IMR-90 (cell line): ENCODE data around the gene TRIM62. TPM values are rescaled to one million over a fixed set of nuclear protein-coding genes. Genes with fewer than 3 reads are reported as not detected.

Source experiments
- ATAC-seq: fragments of 200-7000 bp; cut with Tn5 transposase; 2 replicates; pipeline ENCODE4 v1.9.1; 2020; ENCODE audit warnings: low read depth, mild to moderate bottlenecking, moderate library complexity
- BruUV-seq: library from RNA; stranded (reverse); fragments of 400-500 nt; replicated peaks from 2 replicates; lab custom pipeline; 2021; lab: Mats Ljungman, UMichigan
- CTCF ChIA-PET: fragments of 300-600 bp; formaldehyde crosslinking; extraction: SDS; loops from one replicate; lab custom pipeline; 2021; ENCODE audit warnings: antibody characterized with exemption; lab: Yijun Ruan, JAX
- POLR2A ChIA-PET: fragments of 300-600 bp; sonication (Branson Sonifier 250); formaldehyde crosslinking; loops from one replicate; lab custom pipeline; 2022; ENCODE audit warnings: antibody characterized with exemption; ENCODE audit not compliant: unreplicated experiment; lab: Charles Lee
- DNase-seq: peaks from one replicate; pipeline ENCODE4 v3.0.0; 2013
- H2AFZ ChIP-seq: replicated peaks from 2 replicates; pipeline ENCODE3; 2013; ENCODE audit warnings: low read length, mild to moderate bottlenecking; ENCODE audit not compliant: poor library complexity
- H2AK5ac ChIP-seq: 2 replicates; pipeline ENCODE4 v1.6.1; 2013; ENCODE audit warnings: low read depth, low read length, inconsistent platforms
- H2AK9ac ChIP-seq: replicated peaks from 2 replicates; pipeline ENCODE3; 2013; ENCODE audit warnings: mild to moderate bottlenecking, low read depth, low read length, moderate library complexity; ENCODE audit not compliant: poor library complexity
- H2BK120ac ChIP-seq: 2 replicates; pipeline ENCODE4 v1.6.1; 2013; ENCODE audit warnings: low read depth, low read length, inconsistent platforms
- H2BK15ac ChIP-seq: 3 replicates; pipeline ENCODE4 v1.6.1; 2013; ENCODE audit warnings: low read depth, low read length, inconsistent platforms
- H2BK20ac ChIP-seq: 2 replicates; pipeline ENCODE4 v1.6.1; 2013; ENCODE audit warnings: low read depth, mild to moderate bottlenecking, inconsistent platforms, low read length, moderate library complexity
- H2BK5ac ChIP-seq: 2 replicates; pipeline ENCODE4 v1.6.1; 2013; ENCODE audit warnings: mild to moderate bottlenecking, low read depth, low read length, inconsistent platforms; ENCODE audit not compliant: poor library complexity, severe bottlenecking
- H3K14ac ChIP-seq: replicated peaks from 2 replicates; pipeline ENCODE4 v1.6.1; 2013; ENCODE audit warnings: low read depth, low read length, inconsistent platforms
- H3K18ac ChIP-seq: 2 replicates; pipeline ENCODE4 v1.6.1; 2013; ENCODE audit warnings: low read depth, low read length, control low read depth
- H3K23ac ChIP-seq: 2 replicates; pipeline ENCODE4 v1.6.1; 2013; ENCODE audit warnings: low read depth, low read length, inconsistent platforms
- H3K27ac ChIP-seq: 2 replicates; pipeline ENCODE4 v1.5.1; 2013; ENCODE audit warnings: mild to moderate bottlenecking, control low read depth, low read length; ENCODE audit not compliant: insufficient read depth
- H3K27me3 ChIP-seq: 2 replicates; pipeline ENCODE4 v1.6.1; 2013; ENCODE audit warnings: low read length; ENCODE audit not compliant: control insufficient read depth, insufficient read depth
- H3K36me3 ChIP-seq: 2 replicates; pipeline ENCODE4 v1.6.1; 2013; ENCODE audit warnings: low read length, mixed read lengths; ENCODE audit not compliant: control insufficient read depth, insufficient read depth
- H3K4ac ChIP-seq: 2 replicates; pipeline ENCODE4 v1.6.1; 2013; ENCODE audit warnings: low read depth, low read length, inconsistent platforms
- H3K4me1 ChIP-seq: 2 replicates; pipeline ENCODE4 v1.6.1; 2013; ENCODE audit warnings: low read length, mixed read lengths; ENCODE audit not compliant: control insufficient read depth, insufficient read depth
- H3K4me2 ChIP-seq: 2 replicates; pipeline ENCODE4 v1.6.1; 2013; ENCODE audit warnings: low read depth, mild to moderate bottlenecking, control low read depth, low read length, moderate library complexity
- H3K4me3 ChIP-seq: 2 replicates; pipeline ENCODE4 v1.5.1; 2013; ENCODE audit warnings: low read depth, mild to moderate bottlenecking, control low read depth, low read length, moderate library complexity; ENCODE audit not compliant: insufficient read depth
- H3K56ac ChIP-seq: 2 replicates; pipeline ENCODE4 v1.6.1; 2013; ENCODE audit warnings: low read length, inconsistent platforms; ENCODE audit not compliant: insufficient read depth; ENCODE audit errors: extremely low read depth
- H3K79me1 ChIP-seq, 2 experiments: 2 replicates each; pipeline ENCODE4 v1.6.1; 2013; ENCODE audit warnings: low read length in 2 of 2, inconsistent platforms in 1 of 2, low read depth in 1 of 2
- H3K9ac ChIP-seq: 2 replicates; pipeline ENCODE4 v1.6.1; 2013; ENCODE audit warnings: low read depth, low read length, control low read depth
- H3K9me1 ChIP-seq: 2 replicates; pipeline ENCODE4 v1.6.1; 2013; ENCODE audit warnings: low read length, inconsistent platforms; ENCODE audit not compliant: insufficient read depth
- H3K9me3 ChIP-seq: 2 replicates; pipeline ENCODE4 v1.6.1; 2013; ENCODE audit warnings: low read length; ENCODE audit not compliant: control insufficient read depth, insufficient read depth
- H4K20me1 ChIP-seq: 2 replicates; pipeline ENCODE4 v1.6.1; 2013; ENCODE audit warnings: low read length, inconsistent platforms; ENCODE audit not compliant: insufficient read depth
- H4K5ac ChIP-seq: 2 replicates; pipeline ENCODE4 v1.6.1; 2013; ENCODE audit warnings: mild to moderate bottlenecking, low read depth, low read length, control low read depth
- H4K8ac ChIP-seq, 2 experiments: 2 replicates each; pipeline ENCODE4 v1.6.1; 2013; ENCODE audit warnings: low read depth in 2 of 2, low read length in 2 of 2, control low read depth in 1 of 2, inconsistent platforms in 1 of 2
- H4K91ac ChIP-seq: 2 replicates; pipeline ENCODE4 v1.6.1; 2013; ENCODE audit warnings: low read depth, low read length, inconsistent platforms; ENCODE audit not compliant: insufficient read depth
- BHLHE40 ChIP-seq: fragments of 150-350 bp; IDR thresholded peaks from 2 replicates; pipeline ENCODE4 v1.6.1; 2016; ENCODE audit warnings: mild to moderate bottlenecking, low read depth, low read length
- CEBPB ChIP-seq: IDR thresholded peaks from 2 replicates; pipeline ENCODE4 v1.6.1; 2012; ENCODE audit warnings: low read depth, low read length, improper control_type of control experiment
- CHD1 ChIP-seq: IDR thresholded peaks from 2 replicates; pipeline ENCODE4 v1.6.1; 2012; ENCODE audit warnings: low read depth, low read length, improper control_type of control experiment
- CTCF ChIP-seq: conservative IDR thresholded peaks from 2 replicates; pipeline ENCODE4 v1.5.1; 2012; ENCODE audit warnings: mild to moderate bottlenecking, low read depth, low read length, improper control_type of control experiment
- ELK1 ChIP-seq: fragments of 150-350 bp; IDR thresholded peaks from 2 replicates; pipeline ENCODE4 v1.6.1; 2016; ENCODE audit warnings: low read depth, mild to moderate bottlenecking, low read length, moderate library complexity, borderline replicate concordance
- FOS ChIP-seq: fragments of 150-350 bp; IDR thresholded peaks from 2 replicates; pipeline ENCODE4 v1.6.1; 2016; ENCODE audit warnings: low read depth, low read length
- MAFK ChIP-seq: IDR thresholded peaks from 2 replicates; pipeline ENCODE4 v1.6.1; 2012; ENCODE audit warnings: low read depth, low read length, improper control_type of control experiment
- MAZ ChIP-seq: IDR thresholded peaks from 2 replicates; pipeline ENCODE4 v1.6.1; 2012; ENCODE audit warnings: low read depth, mild to moderate bottlenecking, low read length, improper control_type of control experiment, moderate library complexity, borderline replicate concordance
- MXI1 ChIP-seq: IDR thresholded peaks from 2 replicates; pipeline ENCODE4 v1.6.1; 2012; ENCODE audit warnings: low read depth, mild to moderate bottlenecking, low read length, moderate library complexity, borderline replicate concordance
- NFE2L2 ChIP-seq: fragments of 150-350 bp; IDR thresholded peaks from 2 replicates; pipeline ENCODE4 v1.6.1; 2016; ENCODE audit warnings: low read depth, mild to moderate bottlenecking, low read length
- POLR2A ChIP-seq: IDR thresholded peaks from 2 replicates; pipeline ENCODE4 v1.6.1; 2012; ENCODE audit warnings: mild to moderate bottlenecking, low read depth, low read length
- RAD21 ChIP-seq: IDR thresholded peaks from 2 replicates; pipeline ENCODE4 v1.6.1; 2012; ENCODE audit warnings: low read length, improper control_type of control experiment
- RCOR1 ChIP-seq: IDR thresholded peaks from 2 replicates; pipeline ENCODE4 v1.6.1; 2012; ENCODE audit warnings: mild to moderate bottlenecking, low read length, improper control_type of control experiment; ENCODE audit not compliant: insufficient replicate concordance
- RFX5 ChIP-seq: IDR thresholded peaks from 2 replicates; pipeline ENCODE4 v1.8.0; 2012; ENCODE audit warnings: low read depth, mild to moderate bottlenecking, low read length, moderate library complexity
- SMC3 ChIP-seq: fragments of 150-350 bp; IDR thresholded peaks from 2 replicates; pipeline ENCODE4 v1.6.1; 2016; ENCODE audit warnings: low read depth, mild to moderate bottlenecking, antibody characterized with exemption, low read length, moderate library complexity
- USF2 ChIP-seq: fragments of 150-350 bp; IDR thresholded peaks from 2 replicates; pipeline ENCODE4 v1.6.1; 2017; ENCODE audit warnings: mild to moderate bottlenecking, antibody characterized with exemption, low read length, low read depth
- WGBS, 2 experiments: methylation state at CpG; one replicate each; pipeline versions ENCODE4 v1.1.5 to v1.1.7; 2013; ENCODE audit warnings: missing lambda C conversion rate in 2 of 2; ENCODE audit not compliant: insufficient read length in 1 of 2; ENCODE audit errors: extremely low coverage in 2 of 2; 5-methylcytosine and 5-hydroxymethylcytosine counted together
- dilution Hi-C: fragments of 300-500 bp; cut with HindIII; formaldehyde crosslinking; loops from one replicate; pipeline ENCODE4 v1.14.3; 2018; ENCODE audit warnings: low sequenced_read_pairs; ENCODE audit not compliant: unreplicated experiment
- in situ Hi-C: fragments of 300-500 bp; cut with MboI; formaldehyde crosslinking; loops from 3 replicates; pipeline ENCODE4 v1.14.3; 2019; ENCODE audit warnings: low sequenced_read_pairs, inconsistent platforms, mixed read lengths
- intact Hi-C: fragments of 100-400 bp; cut with micrococcal nuclease; formaldehyde crosslinking; loops from 2 replicates; pipeline ENCODE4 v1.10.0; 2022
- polyA plus RNA-seq, 3 experiments: library from polyadenylated mRNA; depleted of rRNA; stranded (reverse); fragments of >200 nt; gene quantifications; 2 replicates each; pipeline ENCODE4 v1.2.3, GENCODE V29; 2012; ENCODE audit warnings: low replicate concordance in 1 of 3
- total RNA-seq: library from RNA; depleted of rRNA; stranded (reverse); fragments of >200 nt; gene quantifications from 2 replicates; pipeline ENCODE4 v1.2.3, GENCODE V29; 2012

TRIM62 gene
- total and polyA plus RNA-seq, 2 of the 4 experiments (the other 2 are of a cell fraction): 3.0 to 11.1 TPM

- Histone ChIP-seq H3K56ac (no peak overlapping the region), H3K23ac (no peak overlapping the region), H4K5ac (no peak overlapping the region), H3K9ac (no peak overlapping the region), H2BK120ac (no peak overlapping the region), H2AK9ac (no peak overlapping the region), H2BK5ac (peak overlapping the region; percentile 8), H4K20me1 (peaks cover 21% of the 10 kb centered on the region), H2AFZ (no peak overlapping the region), H3K9me3 (no peaks in the 10 kb centered on the region), H2BK15ac (no peak overlapping the region), H2BK20ac (no peak overlapping the region), H2AK5ac (peak overlapping the region; percentile 32; the same call in 1 of the 2 replicates), H3K14ac (no peak overlapping the region), H3K4ac (no peak overlapping the region), H3K27ac (no peak overlapping the region), H3K4me3 (no peak overlapping the region), H3K4me2 (no peak overlapping the region), H3K4me1 (peaks cover 8% of the 10 kb centered on the region), H3K9me1 (peaks cover 27% of the 10 kb centered on the region), H3K27me3 (no peaks in the 10 kb centered on the region), H3K18ac (no peak overlapping the region), H3K79me1 (peaks cover 12 to 69% of the 10 kb centered on the region in 2 experiments), H4K8ac (no peak overlapping the region), H4K91ac (no peak overlapping the region), H3K36me3 (0 out of 2 replicates have a peak, but pooled peaks cover 6% of the 10 kb centered on the region)
- dilution Hi-C loops: no loop called here
- TF ChIP-seq SMC3: no peak
- no peak for TF ChIP-seq CEBPB
- no peak for TF ChIP-seq MAZ
- TF ChIP-seq RFX5: no peak
- TF ChIP-seq POLR2A: no peak
- TF ChIP-seq RAD21: no peak
- TF ChIP-seq NFE2L2: no peak
- TF ChIP-seq ELK1: no peak
- no peak for TF ChIP-seq CTCF
- TF ChIP-seq MAFK: no peak
- TF ChIP-seq RCOR1: no peak
- TF ChIP-seq CHD1: no peak
- no peak for TF ChIP-seq USF2
- no peak for TF ChIP-seq BHLHE40
- no peak for TF ChIP-seq FOS
- no peak for TF ChIP-seq MXI1
- intact Hi-C loops: no loop called here
- ChIA-PET CTCF (no interaction called here), POLR2A (no interaction called here)
- WGBS, 2 experiments: no CpG with 5 or more reads among the region's 4 CpGs
- no TSS peak for BruUV-seq
- no peak for DNase-seq
- in situ Hi-C loops: no loop called here
- no peak for ATAC-seq
Measured at GRCh38 chr1:33176887-33177286, 5.0 kb downstream of the TRIM62 start.
